ENCODE measurements around the gene STX4. TPM values are rescaled to one million over a fixed set of nuclear protein-coding genes. Genes with fewer than 3 reads are reported as not detected.
A peak's percentile ranks its signal among the peaks of the same experiment; 100 is the strongest.

The STX4 gene
- total and polyA plus RNA-seq, 11 donors = 19.5 to 73.8 (median 44.6) TPM

DNA sequence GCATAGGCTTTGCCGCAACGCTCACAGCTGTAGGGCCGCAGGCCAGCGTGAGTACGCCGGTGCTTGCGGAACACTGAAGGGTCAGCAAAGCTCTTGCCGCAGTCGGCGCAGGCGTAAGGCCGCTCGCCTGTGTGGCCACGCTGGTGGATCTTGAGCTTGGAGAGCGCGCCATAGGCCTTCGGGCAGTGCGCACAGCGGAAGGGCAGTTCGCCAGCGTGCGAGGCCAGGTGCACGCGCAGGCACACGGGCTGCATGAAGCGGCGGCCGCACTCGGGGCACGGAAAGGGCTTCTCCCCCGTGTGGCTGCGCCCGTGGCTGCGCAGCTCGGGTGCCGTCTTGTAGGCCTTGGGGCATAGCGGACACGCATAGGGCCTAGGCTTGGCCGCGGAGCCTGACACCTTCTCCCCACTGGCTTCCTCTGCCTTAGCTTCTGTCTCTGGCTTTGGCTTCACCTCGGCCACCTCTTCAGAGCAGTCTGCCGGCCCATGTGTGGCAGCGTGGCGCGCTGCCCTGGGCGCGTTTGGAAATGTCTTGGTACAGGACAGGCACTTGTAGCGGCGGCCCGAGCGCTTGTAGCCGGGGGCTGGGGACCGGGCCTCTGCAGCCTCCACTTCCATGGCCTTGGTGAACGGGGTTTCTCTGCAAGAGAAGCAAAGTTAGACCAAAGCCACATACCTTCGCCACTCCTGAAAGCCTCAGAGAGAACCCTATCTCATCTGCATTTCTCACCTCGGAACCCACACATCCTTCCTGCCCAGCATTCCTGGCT lies 30.7 kb downstream of the STX4 start:
- H3K27ac ChIP-seq = peak overlapping the region in 10 of 12 donors; percentile 6 to 87 (median 77)
- H3K36me3 ChIP-seq = peaks cover 0 to 40% (median 28%) of the 10 kb centered on the region in 9 donors
- no peaks in the 10 kb centered on the region for H3K9me3 ChIP-seq
- TF ChIP-seq, protein P1, sequence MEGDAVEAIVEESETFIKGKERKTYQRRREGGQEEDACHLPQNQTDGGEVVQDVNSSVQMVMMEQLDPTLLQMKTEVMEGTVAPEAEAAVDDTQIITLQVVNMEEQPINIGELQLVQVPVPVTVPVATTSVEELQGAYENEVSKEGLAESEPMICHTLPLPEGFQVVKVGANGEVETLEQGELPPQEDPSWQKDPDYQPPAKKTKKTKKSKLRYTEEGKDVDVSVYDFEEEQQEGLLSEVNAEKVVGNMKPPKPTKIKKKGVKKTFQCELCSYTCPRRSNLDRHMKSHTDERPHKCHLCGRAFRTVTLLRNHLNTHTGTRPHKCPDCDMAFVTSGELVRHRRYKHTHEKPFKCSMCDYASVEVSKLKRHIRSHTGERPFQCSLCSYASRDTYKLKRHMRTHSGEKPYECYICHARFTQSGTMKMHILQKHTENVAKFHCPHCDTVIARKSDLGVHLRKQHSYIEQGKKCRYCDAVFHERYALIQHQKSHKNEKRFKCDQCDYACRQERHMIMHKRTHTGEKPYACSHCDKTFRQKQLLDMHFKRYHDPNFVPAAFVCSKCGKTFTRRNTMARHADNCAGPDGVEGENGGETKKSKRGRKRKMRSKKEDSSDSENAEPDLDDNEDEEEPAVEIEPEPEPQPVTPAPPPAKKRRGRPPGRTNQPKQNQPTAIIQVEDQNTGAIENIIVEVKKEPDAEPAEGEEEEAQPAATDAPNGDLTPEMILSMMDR (IDR thresholded peaks at IDR 0.05) = no peak
- no peak for TF ChIP-seq POLR2A (IDR thresholded peaks at IDR 0.05)
- H3K27me3 ChIP-seq = no peaks in the 10 kb centered on the region
- H3K4me1 ChIP-seq = peaks cover 0 to 38% (median 12%) of the 10 kb centered on the region in 12 donors
- intact Hi-C loops (cut with DNase I) = loop anchor here in 1 of 10 donors (10.0 kb wide), 1 partner anchor 69 kb away; no protein-coding TSS in a partner anchor
- 91 to 95% (median 92%) methylated on average over 38 to 56 of the region's 56 CpGs for WGBS, 4 donors
- ATAC-seq = no peak
- peak overlapping the region in 2 of 12 donors; percentile 10 to 20 for H3K4me3 ChIP-seq
- peak in 1 of 5 donors; percentile 35 for DNase-seq

DNA sequence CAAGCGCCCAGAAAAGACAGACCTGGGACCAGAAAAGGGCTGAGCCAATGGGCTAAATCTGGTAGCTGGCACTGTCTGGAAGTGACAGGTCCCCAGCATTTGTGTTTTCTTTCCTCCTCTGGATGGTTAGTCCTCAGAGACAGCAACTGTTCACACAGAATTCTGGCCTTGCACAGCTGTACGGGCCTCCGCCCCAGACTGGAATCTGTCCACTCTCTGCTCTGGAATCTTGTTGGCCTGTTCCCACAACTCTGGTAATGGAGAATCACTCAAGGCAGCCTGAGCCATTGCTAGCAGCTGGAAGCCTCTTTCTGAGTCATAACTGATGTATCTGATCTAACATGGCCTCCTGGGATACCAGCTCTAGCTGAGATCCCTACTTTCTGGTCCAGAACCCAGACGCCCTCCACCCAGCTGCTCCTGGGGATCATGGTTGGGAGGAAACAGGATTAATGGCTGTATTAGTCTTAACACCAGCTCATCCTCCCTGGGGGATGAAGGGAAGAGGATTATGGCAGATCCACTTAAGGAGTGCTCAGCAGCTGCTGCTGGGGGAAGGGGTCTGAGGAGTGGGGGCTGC lies 31.6 kb downstream of the STX4 start:
- Histone ChIP-seq H3K4me1 (peaks cover 0 to 38% (median 12%) of the 10 kb centered on the region in 12 donors), H3K36me3 (peaks cover 0 to 35% (median 26%) of the 10 kb centered on the region in 9 donors), H3K27me3 (no peaks in the 10 kb centered on the region), H3K27ac (peak overlapping the region in 11 of 12 donors; percentile 6 to 87 (median 74)), H3K4me3 (peak overlapping the region in 1 of 12 donors; percentile 10), H3K9me3 (no peaks in the 10 kb centered on the region)
- TF ChIP-seq POLR2A (IDR thresholded peaks at IDR 0.05) = no peak
- TF ChIP-seq, protein P1 (IDR thresholded peaks at IDR 0.05) = no peak
- ATAC-seq (peak; percentile 80 to 93 (median 90)), DNase-seq (peak in 4 of 5 donors; percentile 62 to 84 (median 70))
- 26 to 52% (median 43%) methylated on average over 4 of the region's 4 CpGs for WGBS, 4 donors
- intact Hi-C loops (cut with DNase I) = loop anchor here in 1 of 10 donors (10.0 kb wide), 1 partner anchor 70 kb away; no protein-coding TSS in a partner anchor

DNA sequence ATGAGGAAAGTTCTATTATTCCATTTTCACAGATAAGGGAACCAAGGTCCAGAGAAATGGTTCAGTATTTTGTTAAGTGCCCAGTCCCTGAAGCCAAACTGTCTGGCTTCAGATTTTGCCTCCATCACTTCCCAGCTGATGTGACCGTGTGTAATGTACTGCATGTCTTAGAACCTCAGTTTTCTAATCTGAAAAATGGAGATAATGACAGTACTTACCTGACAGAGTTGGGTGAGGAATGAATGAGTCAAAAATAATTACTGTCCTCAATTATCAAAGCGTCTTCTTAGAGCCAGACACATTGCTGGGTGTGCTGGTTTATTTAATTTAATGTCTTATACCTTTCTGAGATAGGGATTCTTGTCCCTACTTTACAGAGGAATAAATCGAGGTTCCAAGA lies 34.0 kb downstream of the STX4 start:
- 84 to 90% (median 90%) methylated on average over 3 of the region's 3 CpGs for WGBS, 4 donors
- ATAC-seq = no peak
- Histone ChIP-seq H3K27me3 (no peaks in the 10 kb centered on the region), H3K4me3 (no peak overlapping the region), H3K4me1 (peaks cover 0 to 50% (median 21%) of the 10 kb centered on the region in 12 donors), H3K27ac (no peak overlapping the region), H3K36me3 (peaks cover 0 to 11% (median 6%) of the 10 kb centered on the region in 9 donors), H3K9me3 (no peaks in the 10 kb centered on the region)
- TF ChIP-seq, protein P1 (IDR thresholded peaks at IDR 0.05) = no peak
- TF ChIP-seq POLR2A (IDR thresholded peaks at IDR 0.05) = no peak
- DNase-seq = no peak
- intact Hi-C loops (cut with DNase I) = loop anchor here in 1 of 10 donors (10.0 kb wide), 1 partner anchor 73 kb away; no protein-coding TSS in a partner anchor

DNA sequence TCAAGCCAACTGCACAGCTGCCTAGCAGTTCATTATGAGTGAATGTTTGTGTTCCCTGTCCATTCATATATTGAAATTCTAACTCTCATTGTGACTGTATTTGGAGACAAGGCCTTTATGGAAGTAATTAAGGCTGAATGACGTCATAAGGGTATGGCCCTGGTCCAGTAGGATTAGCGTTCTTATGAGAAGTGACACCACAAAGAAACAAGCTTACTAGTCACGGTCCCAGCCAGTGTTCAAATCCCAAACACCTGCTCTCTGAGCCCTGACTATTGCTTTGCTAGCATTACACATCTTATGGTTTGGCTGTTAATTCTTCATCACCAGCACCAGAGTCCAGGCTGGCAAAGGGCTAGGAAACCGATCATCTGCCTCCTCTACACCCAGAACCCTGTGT lies 38.5 kb downstream of the STX4 start:
- Histone ChIP-seq H3K4me1 (peaks cover 3 to 34% (median 24%) of the 10 kb centered on the region in 12 donors), H3K36me3 (peaks cover 0 to 12% (median 6%) of the 10 kb centered on the region in 9 donors), H3K4me3 (peak overlapping the region in 6 of 12 donors; percentile 66 to 98 (median 88)), H3K27me3 (no peaks in the 10 kb centered on the region), H3K27ac (peak overlapping the region in 7 of 12 donors; percentile 93 to 98 (median 97)), H3K9me3 (no peaks in the 10 kb centered on the region)
- no peak for DNase-seq
- intact Hi-C loops (cut with DNase I) = loop anchor here in 9 of 10 donors (2.0 to 10.0 kb wide), 10 partner anchors 35 to 383 kb away; partner anchors contain the start of genes STX4 (in 4 of the 9), HSD3B7 (in 3 of the 9), ARMC5 (in 1 of the 9) and FUS (in 1 of the 9)
- WGBS, 4 donors = 39 to 49% (median 46%) methylated on average over 4 of the region's 4 CpGs
- TF ChIP-seq POLR2A (IDR thresholded peaks at IDR 0.05) = no peak
- TF ChIP-seq, protein P1 (IDR thresholded peaks at IDR 0.05) = no peak
- no peak for ATAC-seq
